Measurements from ENCODE around the gene ZNF423.
A peak's percentile ranks its signal among the peaks of the same experiment; 100 is the strongest.

The ZNF423 gene

DNA sequence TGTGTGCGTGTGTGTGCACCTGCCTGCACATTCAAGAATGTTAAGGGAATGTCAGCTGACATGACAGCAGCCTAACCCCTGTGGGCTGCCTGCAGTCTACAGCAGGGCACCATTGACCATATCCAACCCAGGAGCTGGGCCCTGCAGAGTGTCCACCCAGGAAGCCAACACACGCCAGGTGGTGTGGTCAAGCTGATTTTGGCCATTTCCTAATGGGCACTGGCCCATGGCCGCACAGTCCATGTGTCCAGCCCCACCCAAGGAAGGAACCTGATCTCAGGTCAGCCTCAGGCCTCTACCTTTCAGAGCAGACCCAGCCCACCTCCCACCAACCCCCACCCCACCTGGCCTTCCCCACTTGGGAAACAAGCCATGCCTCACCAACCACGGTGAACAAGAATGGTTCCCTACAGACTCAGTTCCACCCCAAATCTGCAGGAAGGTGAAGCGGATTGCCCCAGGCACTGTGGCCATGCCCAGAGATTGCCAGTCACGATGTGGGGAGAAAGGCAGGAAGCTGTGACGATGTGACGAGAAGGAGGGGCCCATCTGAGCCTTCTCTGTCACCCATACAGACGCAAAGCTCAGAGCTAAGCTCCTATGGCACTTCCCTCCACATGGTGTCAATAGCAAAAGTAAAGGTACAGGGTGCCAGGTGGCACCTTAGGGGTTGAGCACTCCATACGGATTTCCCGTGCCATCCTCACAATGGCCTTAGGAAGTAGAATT is 77.5 kb downstream of the ZNF423 start:
- DNase-seq: no peak

DNA sequence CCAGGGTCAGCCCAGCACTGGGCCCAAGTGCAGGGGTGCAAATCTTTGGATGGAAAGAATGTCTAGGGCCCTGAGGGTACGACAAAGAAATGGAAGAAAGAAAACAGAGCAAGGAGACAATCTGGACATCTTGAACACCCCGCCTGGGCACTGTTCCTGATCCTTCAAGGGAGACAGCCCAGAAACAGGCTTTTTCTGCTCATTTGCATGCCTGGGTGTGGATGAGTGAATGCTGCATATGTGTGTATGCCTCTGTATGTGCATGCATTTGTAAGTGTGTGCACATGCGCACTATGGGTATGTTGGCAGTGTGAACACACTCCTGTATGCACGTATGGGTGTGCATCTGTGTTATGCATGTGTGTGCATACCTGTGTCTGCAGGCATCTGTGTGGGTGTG is 79.2 kb downstream of the ZNF423 start:
- DNase-seq: no peak

GRCh38 chr16:49776085-49776595 is 79.8 kb downstream of the ZNF423 start:
- DNase-seq: no peak

DNA sequence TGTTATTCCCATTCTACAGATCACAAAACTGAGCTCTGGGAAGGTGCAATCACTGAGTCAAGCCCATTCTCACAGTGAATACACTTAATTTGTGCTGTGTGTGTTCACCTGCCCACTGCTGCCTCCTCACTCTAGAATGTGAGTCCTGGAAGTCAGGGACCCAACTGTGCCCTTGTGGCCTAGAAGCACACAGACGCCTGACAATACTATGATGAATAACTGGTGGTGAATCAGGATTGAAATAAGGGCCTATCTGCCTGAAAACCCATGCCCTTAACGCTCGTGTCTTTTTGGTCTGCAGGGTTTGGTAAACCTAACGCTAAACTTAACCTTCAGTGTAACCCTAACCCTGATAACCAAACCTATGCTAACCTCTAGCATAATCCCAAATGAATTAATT is 80.3 kb downstream of the ZNF423 start:
- DNase-seq: no peak

DNA sequence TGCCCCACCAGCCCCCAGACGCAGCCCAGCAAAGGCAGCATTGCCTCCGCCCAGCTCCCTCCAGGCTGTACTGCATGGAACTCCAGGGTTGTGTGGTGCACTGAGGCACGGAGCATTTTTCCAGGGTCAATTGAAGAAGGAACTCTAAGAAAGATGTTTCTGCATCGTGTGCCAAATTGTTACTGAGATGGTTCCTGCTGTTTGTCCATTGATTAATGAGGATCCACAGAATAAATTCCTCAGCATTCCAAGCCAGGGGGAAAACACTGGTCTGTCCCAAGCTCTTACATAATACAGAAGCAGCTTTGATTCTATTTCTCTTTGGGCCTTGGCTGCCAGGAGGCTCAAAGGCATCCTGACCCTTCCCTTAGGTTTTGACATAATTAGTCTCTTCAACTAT is 80.9 kb downstream of the ZNF423 start:
- DNase-seq: no peak

DNA sequence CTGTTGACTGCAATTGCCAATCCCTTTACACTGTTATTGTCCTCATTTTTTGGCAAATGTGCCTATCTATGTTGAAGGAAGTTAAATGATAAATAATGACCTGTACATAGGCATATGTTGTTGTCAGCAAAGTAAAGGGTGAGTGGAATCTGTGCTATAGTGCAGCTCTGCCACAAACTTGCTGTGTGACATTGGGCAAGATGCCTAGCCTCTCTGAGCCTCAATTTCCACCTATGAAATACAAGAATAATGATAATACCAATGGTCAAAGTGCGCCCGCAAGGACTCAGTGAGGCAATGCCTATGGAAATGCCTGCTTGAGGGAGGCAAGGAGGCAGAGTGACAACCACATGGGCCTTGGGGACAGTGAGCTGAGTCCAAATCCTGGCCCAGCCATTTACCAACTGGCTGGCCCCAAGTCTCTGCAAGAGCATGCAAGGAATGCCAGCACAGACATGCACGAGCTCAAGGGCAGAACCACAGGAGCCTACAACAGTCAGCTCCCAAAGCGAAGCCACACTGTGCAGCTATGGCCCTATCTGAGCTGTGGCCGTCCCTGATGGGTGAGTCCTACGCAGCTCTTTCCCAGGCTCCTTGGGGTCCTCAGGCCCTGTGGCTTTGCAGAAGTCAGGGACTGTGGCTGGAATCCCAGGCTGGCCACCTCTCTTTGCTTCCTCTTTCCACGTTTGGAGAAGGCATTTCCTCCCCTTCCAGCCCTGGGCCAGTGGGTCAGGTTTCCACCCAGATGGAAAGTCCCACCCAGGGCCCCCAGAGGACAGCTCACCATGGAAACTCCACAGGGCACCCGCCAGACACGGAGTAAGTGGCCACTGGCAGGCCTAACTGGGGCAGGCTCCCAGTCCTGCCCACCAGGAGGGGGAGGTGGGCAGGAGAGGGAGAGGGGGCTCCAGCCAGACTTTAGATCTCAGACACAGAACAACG is 82.1 kb downstream of the ZNF423 start:
- DNase-seq: no peak

DNA sequence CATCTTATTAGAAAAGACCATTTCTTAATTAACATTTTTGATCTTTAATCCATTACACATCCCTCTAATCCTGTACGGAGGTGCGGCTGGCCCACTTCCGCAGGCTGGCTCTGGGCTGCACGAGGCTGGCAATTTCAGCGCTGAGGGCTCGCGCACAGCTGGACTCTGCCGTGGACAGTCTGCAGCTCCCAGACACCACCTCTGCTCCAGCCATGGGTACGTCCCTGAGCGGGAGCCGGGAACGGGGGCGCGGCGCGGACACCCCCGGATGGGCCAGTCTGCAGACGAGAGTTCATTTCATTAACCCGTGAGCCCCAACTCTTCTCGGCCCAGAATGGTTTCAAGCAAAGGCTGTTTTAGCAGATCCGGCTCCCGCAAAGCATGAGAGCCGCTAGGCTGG is 87.9 kb downstream of the ZNF423 start:
- DNase-seq: no peak

DNA sequence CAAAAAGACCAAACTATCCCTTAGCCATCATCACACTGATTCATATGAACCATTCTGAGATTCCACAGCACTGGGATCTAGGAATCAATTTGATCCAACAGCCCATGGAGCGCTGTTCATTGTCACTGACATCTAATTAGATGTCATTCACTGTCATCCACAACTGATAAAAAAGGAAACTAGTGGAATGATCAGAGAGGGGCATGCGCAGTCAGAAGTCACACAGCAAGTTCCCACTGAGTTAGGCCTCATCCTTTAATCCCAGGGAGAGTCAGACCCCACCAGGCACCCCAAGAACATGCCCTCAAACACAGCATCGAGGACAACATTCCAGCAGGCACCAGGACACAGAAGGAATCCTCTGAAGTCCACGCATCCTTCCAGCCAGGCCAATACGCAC is 88.5 kb downstream of the ZNF423 start:
- DNase-seq: no peak

DNA sequence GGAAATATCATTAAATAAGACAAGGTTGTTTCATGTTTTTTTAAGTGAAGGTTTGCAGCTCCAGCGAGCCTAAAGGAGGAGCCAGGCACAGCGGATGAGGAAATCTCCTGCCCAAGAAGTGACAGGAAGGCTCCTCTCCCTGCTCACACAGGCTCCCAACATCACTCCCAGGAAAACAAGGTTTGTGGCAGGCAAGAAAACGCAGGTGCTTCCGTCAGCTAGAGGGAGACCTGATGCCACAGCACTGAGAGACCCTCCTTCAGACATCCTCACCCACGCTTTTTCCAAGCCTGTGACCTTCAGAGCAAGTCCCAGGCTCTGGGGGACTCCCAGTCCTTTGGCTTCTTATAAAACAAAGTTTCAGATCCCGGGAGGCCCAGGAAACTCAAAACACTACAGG is 89.7 kb downstream of the ZNF423 start:
- no peak for DNase-seq

DNA sequence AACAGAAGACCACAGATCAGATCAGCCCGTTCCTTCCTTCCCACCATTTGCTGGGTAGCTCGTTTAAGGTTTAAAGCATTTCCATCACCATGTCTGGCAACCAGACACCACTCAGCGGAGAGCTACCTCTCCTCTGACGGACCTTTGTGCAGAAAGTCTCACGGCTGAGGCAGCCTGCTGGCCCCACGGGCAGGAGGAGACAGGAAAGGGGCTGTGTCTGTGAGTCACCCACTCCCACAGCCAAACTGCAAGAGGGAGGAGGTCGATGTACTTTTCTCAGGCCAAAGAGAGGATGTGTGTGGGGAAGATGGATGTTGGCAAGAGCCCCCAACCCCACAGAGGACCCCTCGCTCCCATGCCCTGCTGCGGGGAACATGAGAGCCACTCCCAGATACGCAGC is 92.1 kb downstream of the ZNF423 start:
- no peak for DNase-seq

DNA sequence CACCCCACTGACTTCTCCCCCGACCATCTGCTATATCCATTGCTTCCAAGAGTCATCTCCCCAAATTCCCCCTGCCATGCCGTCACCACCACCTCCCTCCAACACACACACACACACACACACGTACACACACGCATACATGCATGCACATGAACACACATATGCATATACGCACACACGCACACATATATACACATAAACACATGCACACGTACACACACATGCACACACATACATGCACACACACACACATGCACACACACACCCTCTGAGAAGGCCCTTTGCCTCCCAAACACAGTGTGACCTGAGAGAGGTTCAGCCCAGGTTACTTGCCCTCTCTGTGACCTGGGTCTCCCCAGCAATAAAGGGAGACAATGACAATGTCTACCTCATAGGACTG is 95.1 kb downstream of the ZNF423 start:
- no peak for DNase-seq

DNA sequence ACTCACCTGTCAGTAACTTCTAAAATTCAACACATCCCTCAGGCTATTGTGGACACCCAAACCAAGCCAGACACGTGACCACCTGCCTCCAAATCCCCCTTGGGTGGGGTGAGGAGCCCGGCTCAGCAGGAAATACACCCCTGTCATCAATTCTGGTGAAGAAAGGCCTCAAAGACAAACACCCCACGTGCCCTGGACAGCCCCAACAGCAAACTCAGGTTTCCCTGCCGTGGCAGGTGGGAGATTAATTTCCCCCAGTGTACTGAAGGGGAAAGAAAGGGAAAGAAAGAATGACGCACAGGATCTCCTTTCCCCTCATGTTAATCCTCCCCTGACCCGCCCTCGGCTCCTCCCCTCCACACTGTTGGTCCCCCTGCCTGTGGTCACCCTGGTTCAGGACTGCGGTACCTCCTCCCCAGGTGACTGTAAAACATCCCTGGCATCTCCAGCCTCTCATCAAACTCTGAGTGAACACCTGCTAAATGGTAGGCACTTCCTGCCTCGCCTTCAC is 98.3 kb downstream of the ZNF423 start:
- peak; percentile 37 for DNase-seq

- DNase-seq: peak; percentile 7
Measured at GRCh38 chr16:49756775-49757558, 98.9 kb downstream of the ZNF423 start.

GRCh38 chr16:49755716-49756505 is 100.0 kb downstream of the ZNF423 start:
- DNase-seq: no peak

GRCh38 chr16:49755313-49755620 is 100.6 kb downstream of the ZNF423 start:
- no peak for DNase-seq

GRCh38 chr16:49754495-49755312 is 101.2 kb downstream of the ZNF423 start:
- DNase-seq: no peak

- DNase-seq: no peak
Measured at GRCh38 chr16:49750341-49751000, 105.4 kb downstream of the ZNF423 start.

DNA sequence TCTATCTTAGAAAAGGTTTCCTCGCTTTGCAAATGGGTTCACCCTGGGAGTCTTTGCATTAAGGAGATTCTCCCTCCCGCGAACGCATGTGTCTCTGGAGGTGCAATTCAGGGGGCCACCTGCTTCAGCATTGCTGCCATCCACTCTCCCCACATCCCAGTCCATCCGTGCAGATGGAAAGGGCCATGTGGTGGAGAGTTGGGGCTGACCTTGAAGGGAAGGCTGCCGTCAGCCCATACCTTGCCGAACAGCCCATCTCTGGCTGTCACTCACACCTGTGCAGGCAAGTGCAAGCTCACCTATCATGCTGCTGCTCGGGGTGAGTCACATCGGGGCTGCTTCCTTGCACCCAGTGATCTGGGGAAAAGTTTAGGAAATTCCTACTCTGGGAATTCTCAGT is 106.1 kb downstream of the ZNF423 start:
- DNase-seq: no peak

DNA sequence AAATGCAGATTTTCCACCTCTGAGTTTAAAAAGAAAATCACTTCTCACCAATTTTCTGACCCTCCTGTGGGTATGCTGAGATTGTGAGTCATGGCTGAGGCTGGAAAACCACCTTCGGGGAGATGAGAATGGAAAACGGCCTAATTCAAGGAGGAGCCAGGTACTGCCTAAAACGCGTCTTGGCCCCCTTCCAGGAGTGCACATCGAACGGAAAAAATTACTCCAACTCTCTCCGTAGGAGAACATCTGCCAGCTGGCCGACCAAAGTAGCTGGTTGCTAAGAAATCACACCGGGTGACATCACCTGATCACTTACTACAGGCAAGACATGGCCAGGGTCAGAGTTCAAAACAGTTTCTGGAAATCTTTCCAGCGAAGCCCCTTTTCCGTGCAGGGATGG is 107.6 kb downstream of the ZNF423 start:
- DNase-seq: peak; percentile 1

- DNase-seq: no peak
Measured at GRCh38 chr16:49747654-49748053, 108.3 kb downstream of the ZNF423 start.

DNA sequence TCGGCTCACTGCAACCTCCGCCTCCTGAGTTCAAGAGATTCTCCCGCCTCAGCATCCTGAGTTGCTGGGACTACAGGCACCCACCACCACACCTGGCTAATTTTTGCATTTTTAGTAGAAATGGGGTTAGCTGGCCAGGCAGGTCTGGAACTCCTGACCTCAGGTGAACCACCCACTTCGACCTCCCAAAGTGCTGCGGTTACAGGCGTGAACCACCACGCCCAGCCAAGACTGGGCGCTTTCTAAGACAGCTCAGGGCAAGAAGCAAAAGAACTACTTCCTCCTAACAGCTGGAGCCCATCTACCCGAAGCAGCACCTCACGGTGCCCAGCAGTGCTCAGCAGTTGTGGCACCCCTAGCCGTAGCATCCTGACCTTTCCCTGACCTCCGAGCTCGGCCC is 109.4 kb downstream of the ZNF423 start:
- DNase-seq: no peak
